GM12872 (cell line): ENCODE measurements around the gene C20orf141.

Experiments used
- TF ChIP-seq, protein P1 (sequence below): IDR thresholded peaks from 3 replicates; pipeline ENCODE4 v1.5.1; 2011; ENCODE audit warnings: low read depth, mild to moderate bottlenecking, low read length, moderate library complexity; ENCODE audit not compliant: insufficient read depth

The C20orf141 gene

GRCh38 chr20:2812189-2812588, 2.6 kb upstream of the C20orf141 start:
- TF ChIP-seq, protein P1, sequence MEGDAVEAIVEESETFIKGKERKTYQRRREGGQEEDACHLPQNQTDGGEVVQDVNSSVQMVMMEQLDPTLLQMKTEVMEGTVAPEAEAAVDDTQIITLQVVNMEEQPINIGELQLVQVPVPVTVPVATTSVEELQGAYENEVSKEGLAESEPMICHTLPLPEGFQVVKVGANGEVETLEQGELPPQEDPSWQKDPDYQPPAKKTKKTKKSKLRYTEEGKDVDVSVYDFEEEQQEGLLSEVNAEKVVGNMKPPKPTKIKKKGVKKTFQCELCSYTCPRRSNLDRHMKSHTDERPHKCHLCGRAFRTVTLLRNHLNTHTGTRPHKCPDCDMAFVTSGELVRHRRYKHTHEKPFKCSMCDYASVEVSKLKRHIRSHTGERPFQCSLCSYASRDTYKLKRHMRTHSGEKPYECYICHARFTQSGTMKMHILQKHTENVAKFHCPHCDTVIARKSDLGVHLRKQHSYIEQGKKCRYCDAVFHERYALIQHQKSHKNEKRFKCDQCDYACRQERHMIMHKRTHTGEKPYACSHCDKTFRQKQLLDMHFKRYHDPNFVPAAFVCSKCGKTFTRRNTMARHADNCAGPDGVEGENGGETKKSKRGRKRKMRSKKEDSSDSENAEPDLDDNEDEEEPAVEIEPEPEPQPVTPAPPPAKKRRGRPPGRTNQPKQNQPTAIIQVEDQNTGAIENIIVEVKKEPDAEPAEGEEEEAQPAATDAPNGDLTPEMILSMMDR, result no peak

DNA sequence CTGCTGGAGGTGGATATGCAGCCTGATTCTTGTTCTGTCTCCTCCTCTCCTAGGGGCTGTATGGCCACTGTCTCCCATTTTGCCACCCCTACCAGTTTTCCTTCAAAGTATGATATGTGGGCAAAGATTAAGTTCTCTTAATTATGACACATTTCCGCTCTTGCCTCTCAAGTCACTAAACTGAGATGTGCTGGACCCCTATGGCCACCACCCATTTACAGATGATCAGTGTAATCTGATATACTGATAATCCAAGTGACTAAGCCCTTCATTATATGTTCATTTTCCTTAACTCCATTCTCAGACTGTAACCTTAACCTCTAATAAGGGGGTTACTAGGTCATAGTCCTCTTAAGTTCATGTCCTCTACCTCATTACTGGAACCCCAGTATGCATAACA, 711 bp upstream of the C20orf141 start:
- TF ChIP-seq, protein P1, result no peak

GRCh38 chr20:2815242-2815900, 584 bp downstream of the C20orf141 start:
- TF ChIP-seq, protein P1, result no peak

DNA sequence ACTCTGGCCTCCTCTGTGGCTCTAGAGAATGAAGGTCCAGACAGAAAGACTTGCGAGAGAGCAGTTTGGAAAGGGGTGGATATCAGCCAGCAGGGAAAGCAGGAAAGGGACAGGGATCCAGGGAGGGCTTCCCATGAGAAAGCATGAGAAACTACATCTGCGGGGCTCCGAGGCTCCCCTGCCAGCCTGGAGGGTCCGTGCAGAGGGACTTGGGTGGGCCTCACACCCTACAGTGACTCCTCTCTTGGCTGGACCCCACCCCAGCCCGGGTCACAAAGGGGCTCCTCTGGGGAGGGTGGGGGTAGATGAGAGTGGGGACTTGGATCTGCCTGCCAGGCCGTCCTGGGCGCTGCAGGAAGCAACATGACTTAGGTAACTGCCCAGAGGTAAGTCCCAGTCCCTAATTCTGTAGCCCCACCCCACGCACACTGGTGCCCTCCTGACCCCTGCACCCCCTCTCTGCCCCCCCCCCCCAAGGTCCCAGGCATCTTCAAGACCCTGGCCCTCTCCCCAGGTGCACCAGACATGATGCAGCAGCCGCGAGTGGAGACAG, 1.3 kb downstream of the C20orf141 start, which contains the start of gene TMEM239:
Gene TMEM239, plus strand, starts transcription at position 335 of the 553 bp plus-strand sequence. Its CDS starts 191 bp downstream, at position 526.
- TF ChIP-seq, protein P1, result no peak

DNA sequence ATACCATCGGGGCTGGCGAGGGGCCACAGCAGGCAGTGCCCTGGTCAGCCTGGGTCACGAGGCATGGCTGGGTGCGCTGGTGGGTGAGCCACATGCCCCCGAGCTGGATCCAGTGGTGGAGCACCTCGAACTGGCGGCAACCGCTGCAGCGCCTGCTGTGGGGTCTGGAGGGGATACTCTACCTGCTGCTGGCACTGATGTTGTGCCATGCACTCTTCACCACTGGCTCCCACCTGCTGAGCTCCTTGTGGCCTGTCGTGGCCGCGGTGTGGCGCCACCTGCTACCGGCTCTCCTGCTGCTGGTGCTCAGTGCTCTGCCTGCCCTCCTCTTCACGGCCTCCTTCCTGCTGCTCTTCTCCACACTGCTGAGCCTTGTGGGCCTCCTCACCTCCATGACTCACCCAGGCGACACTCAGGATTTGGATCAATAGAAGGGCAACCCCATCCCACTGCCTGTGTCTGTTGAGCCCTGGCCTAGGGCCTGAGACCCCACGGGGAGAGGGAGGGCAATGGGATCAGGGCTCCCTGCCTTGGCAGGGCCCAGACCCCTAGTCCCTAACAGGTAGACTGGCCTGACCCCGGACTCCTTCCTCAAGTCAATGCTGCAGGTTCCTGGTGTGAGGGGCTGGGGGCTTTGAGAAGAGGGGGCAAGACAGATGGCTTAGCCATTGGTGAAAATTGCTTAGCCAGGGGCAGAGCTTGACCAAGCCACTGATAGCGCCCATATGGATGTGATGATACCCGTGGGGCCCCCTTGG, 2.0 kb downstream of the C20orf141 start:
- TF ChIP-seq, protein P1, result 0 out of 3 replicates have a peak, but pooled peaks have one; percentile 9

- TF ChIP-seq, protein P1, result no peak
Observed at GRCh38 chr20:2817341-2817726, 2.5 kb downstream of the C20orf141 start.

DNA sequence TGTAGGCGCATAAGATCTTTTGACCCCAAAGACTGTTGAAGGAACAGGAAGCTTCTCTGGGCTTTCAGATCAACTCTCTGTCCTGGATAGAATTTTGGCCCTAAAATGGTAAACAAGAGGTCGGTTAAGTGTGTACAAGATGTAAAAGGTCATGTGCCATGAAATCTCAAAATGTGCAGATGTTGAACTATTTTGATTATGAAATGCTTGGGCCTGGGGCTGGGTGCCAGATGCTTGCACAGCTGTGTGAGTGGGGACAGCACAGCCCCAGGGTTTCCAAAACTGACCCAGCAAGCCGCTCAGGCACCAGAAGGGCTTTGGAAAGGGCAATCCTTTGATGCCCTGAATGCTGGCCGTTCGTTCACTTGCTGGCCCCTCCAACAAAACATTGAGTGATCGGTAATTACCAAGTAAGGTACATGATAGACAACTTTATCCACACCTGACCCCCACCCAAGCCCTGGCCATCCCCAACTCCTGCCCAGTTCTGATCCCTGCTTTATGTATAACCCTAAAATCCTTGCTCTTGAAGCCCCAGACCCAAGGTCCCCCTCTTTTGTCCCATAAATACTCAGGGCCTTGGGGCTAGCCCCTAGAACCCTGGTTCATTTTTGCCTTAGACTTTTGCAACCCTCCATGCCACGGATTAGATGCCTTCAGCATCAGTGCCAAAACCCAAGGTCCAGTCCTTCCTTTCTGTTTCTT, 3.3 kb downstream of the C20orf141 start:
- TF ChIP-seq, protein P1, result no peak
